Prostate gland (tissue), 2 donors: ENCODE data around the gene TMEM237.

Experiments used
- POLR2A ChIP-seq: fragments of 450-650 bp; IDR thresholded peaks from one replicate; pipeline ENCODE4 v1.6.1; 2016; ENCODE audit warnings: antibody characterized with exemption, mild to moderate bottlenecking
- POLR2AphosphoS5 ChIP-seq: sonication (generic); formaldehyde crosslinking; IDR thresholded peaks from one replicate; pipeline ENCODE4 v1.6.1; 2017; ENCODE audit warnings: antibody characterized with exemption
- TF ChIP-seq, protein P1 (sequence below), 4 experiments: fragments of 200-600 bp in 2 of 4; fragments of 450-650 bp in 2 of 4; sonication (generic) in 2 of 4; IDR thresholded peaks; 1 replicate in 3 of 4; 2 replicates in 1 of 4; pipeline ENCODE4 v1.5.1; 2016 to 2019; ENCODE audit warnings: antibody characterized with exemption in 4 of 4, mild to moderate bottlenecking in 2 of 4, moderate library complexity in 2 of 4

DNA sequence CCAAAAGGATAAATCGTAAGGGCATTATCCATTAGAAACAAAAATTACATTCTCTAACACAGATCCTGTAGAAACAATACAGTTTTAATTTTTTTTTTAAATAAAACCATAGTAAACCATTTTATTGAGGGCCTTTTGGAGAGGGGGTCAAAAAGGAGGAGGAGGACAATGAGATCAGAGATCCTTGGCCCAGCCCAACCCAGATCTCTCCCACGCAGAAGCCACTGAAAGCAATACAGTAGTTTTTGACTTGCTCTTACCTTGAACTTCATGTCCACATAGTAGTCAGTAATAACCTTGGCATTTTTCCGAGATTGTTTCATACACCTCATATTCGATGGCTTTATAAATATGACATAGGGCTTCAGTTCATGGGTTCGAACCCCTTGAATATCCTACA lies 4.1 kb upstream of the TMEM237 start:
- TF ChIP-seq, protein P1, sequence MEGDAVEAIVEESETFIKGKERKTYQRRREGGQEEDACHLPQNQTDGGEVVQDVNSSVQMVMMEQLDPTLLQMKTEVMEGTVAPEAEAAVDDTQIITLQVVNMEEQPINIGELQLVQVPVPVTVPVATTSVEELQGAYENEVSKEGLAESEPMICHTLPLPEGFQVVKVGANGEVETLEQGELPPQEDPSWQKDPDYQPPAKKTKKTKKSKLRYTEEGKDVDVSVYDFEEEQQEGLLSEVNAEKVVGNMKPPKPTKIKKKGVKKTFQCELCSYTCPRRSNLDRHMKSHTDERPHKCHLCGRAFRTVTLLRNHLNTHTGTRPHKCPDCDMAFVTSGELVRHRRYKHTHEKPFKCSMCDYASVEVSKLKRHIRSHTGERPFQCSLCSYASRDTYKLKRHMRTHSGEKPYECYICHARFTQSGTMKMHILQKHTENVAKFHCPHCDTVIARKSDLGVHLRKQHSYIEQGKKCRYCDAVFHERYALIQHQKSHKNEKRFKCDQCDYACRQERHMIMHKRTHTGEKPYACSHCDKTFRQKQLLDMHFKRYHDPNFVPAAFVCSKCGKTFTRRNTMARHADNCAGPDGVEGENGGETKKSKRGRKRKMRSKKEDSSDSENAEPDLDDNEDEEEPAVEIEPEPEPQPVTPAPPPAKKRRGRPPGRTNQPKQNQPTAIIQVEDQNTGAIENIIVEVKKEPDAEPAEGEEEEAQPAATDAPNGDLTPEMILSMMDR (IDR thresholded peaks at IDR 0.05) = no peak
- TF ChIP-seq POLR2AphosphoS5 (no peak), POLR2A (no peak)
